Measurements from ENCODE around the gene HPN.

HPN gene

GRCh38 chr19:35039881-35040825 is 1.4 kb upstream of the HPN start:
- Histone ChIP-seq H3K9me3 (ENCODE audit: low read length) (no peaks in the 10 kb centered on the region), H3K4me3 (ENCODE audit: low read depth in 1 of 2, low read length in 2 of 2) (no peak overlapping the region), H3K27ac (ENCODE audit: low read depth, low read length) (peak overlapping the region; percentile 43), H3K36me3 (ENCODE audit: insufficient read depth, low read length) (no peaks in the 10 kb centered on the region), H3K4me1 (ENCODE audit: insufficient read depth, low read length) (peaks cover 14% of the 10 kb centered on the region), H3K27me3 (ENCODE audit: control insufficient read depth in 1 of 2, insufficient read depth in 2 of 2, low read length in 2 of 2) (peaks cover 0 to 28% of the 10 kb centered on the region in 2 donors), H3K9ac (ENCODE audit: low read length) (no peak overlapping the region)

- H3K36me3 ChIP-seq (ENCODE audit: insufficient read depth, low read length), result no peaks in the 10 kb centered on the region
- peaks cover 0 to 28% of the 10 kb centered on the region in 2 donors for H3K27me3 ChIP-seq (ENCODE audit: control insufficient read depth in 1 of 2, insufficient read depth in 2 of 2, low read length in 2 of 2)
- no peak overlapping the region for H3K27ac ChIP-seq (ENCODE audit: low read depth, low read length)
- peaks cover 14% of the 10 kb centered on the region for H3K4me1 ChIP-seq (ENCODE audit: insufficient read depth, low read length)
- no peak overlapping the region for H3K4me3 ChIP-seq (ENCODE audit: low read depth in 1 of 2, low read length in 2 of 2)
- H3K9me3 ChIP-seq (ENCODE audit: low read length), result no peaks in the 10 kb centered on the region
- H3K9ac ChIP-seq (ENCODE audit: low read length), result no peak overlapping the region
These were observed 534 bp upstream of the HPN start for GRCh38 chr19:35040826-35041547.

- no peaks in the 10 kb centered on the region for H3K36me3 ChIP-seq (ENCODE audit: insufficient read depth, low read length)
- no peaks in the 10 kb centered on the region for H3K9me3 ChIP-seq (ENCODE audit: low read length)
- no peak overlapping the region for H3K4me3 ChIP-seq (ENCODE audit: low read depth in 1 of 2, low read length in 2 of 2)
- H3K4me1 ChIP-seq (ENCODE audit: insufficient read depth, low read length), result peaks cover 14% of the 10 kb centered on the region
- no peak overlapping the region for H3K9ac ChIP-seq (ENCODE audit: low read length)
- peaks cover 0 to 28% of the 10 kb centered on the region in 2 donors for H3K27me3 ChIP-seq (ENCODE audit: control insufficient read depth in 1 of 2, insufficient read depth in 2 of 2, low read length in 2 of 2)
- H3K27ac ChIP-seq (ENCODE audit: low read depth, low read length), result no peak overlapping the region
These were observed 672 bp downstream of the HPN start for GRCh38 chr19:35042056-35042730.

- Histone ChIP-seq H3K27ac (ENCODE audit: low read depth, low read length) (no peak overlapping the region), H3K9me3 (ENCODE audit: low read length) (no peaks in the 10 kb centered on the region), H3K4me1 (ENCODE audit: insufficient read depth, low read length) (peaks cover 14% of the 10 kb centered on the region), H3K4me3 (ENCODE audit: low read depth in 1 of 2, low read length in 2 of 2) (no peak overlapping the region), H3K36me3 (ENCODE audit: insufficient read depth, low read length) (no peaks in the 10 kb centered on the region), H3K27me3 (ENCODE audit: control insufficient read depth in 1 of 2, insufficient read depth in 2 of 2, low read length in 2 of 2) (peaks cover 0 to 28% of the 10 kb centered on the region in 2 donors), H3K9ac (ENCODE audit: low read length) (no peak overlapping the region)
These were observed 1.6 kb downstream of the HPN start for GRCh38 chr19:35042954-35043604.

- Histone ChIP-seq H3K27me3 (ENCODE audit: control insufficient read depth in 1 of 2, insufficient read depth in 2 of 2, low read length in 2 of 2) (peaks cover 0 to 28% of the 10 kb centered on the region in 2 donors), H3K9me3 (ENCODE audit: low read length) (no peaks in the 10 kb centered on the region), H3K4me3 (ENCODE audit: low read depth in 1 of 2, low read length in 2 of 2) (no peak overlapping the region), H3K27ac (ENCODE audit: low read depth, low read length) (no peak overlapping the region), H3K4me1 (ENCODE audit: insufficient read depth, low read length) (peaks cover 14% of the 10 kb centered on the region), H3K36me3 (ENCODE audit: insufficient read depth, low read length) (no peaks in the 10 kb centered on the region), H3K9ac (ENCODE audit: low read length) (no peak overlapping the region)
These were observed 2.4 kb downstream of the HPN start for GRCh38 chr19:35043906-35044305.

GRCh38 chr19:35044317-35045117 is 3.0 kb downstream of the HPN start:
- Histone ChIP-seq H3K4me1 (ENCODE audit: insufficient read depth, low read length) (peaks cover 14% of the 10 kb centered on the region), H3K9ac (ENCODE audit: low read length) (no peak overlapping the region), H3K36me3 (ENCODE audit: insufficient read depth, low read length) (no peaks in the 10 kb centered on the region), H3K9me3 (ENCODE audit: low read length) (no peaks in the 10 kb centered on the region), H3K4me3 (ENCODE audit: low read depth in 1 of 2, low read length in 2 of 2) (no peak overlapping the region), H3K27me3 (ENCODE audit: control insufficient read depth in 1 of 2, insufficient read depth in 2 of 2, low read length in 2 of 2) (peaks cover 0 to 22% of the 10 kb centered on the region in 2 donors), H3K27ac (ENCODE audit: low read depth, low read length) (no peak overlapping the region)

GRCh38 chr19:35045667-35046300 is 4.3 kb downstream of the HPN start:
- Histone ChIP-seq H3K36me3 (ENCODE audit: insufficient read depth, low read length) (no peaks in the 10 kb centered on the region), H3K9ac (ENCODE audit: low read length) (no peak overlapping the region), H3K27me3 (ENCODE audit: control insufficient read depth in 1 of 2, insufficient read depth in 2 of 2, low read length in 2 of 2) (peaks cover 0 to 9% of the 10 kb centered on the region in 2 donors)

GRCh38 chr19:35046461-35046860 is 4.9 kb downstream of the HPN start:
- Histone ChIP-seq H3K27ac (ENCODE audit: low read depth, low read length) (no peak overlapping the region), H3K27me3 (ENCODE audit: control insufficient read depth in 1 of 2, insufficient read depth in 2 of 2, low read length in 2 of 2) (peaks cover 0 to 3% of the 10 kb centered on the region in 2 donors), H3K9me3 (ENCODE audit: low read length) (no peaks in the 10 kb centered on the region), H3K4me1 (ENCODE audit: insufficient read depth, low read length) (peaks cover 5% of the 10 kb centered on the region), H3K36me3 (ENCODE audit: insufficient read depth, low read length) (no peaks in the 10 kb centered on the region), H3K9ac (ENCODE audit: low read length) (no peak overlapping the region), H3K4me3 (ENCODE audit: low read depth in 1 of 2, low read length in 2 of 2) (no peak overlapping the region)

More at GRCh38 chr19:35045667-35046300, 4.3 kb downstream of the HPN start:
- Histone ChIP-seq H3K27ac (ENCODE audit: low read depth, low read length) (no peak overlapping the region), H3K4me1 (ENCODE audit: insufficient read depth, low read length) (peaks cover 9% of the 10 kb centered on the region), H3K9me3 (ENCODE audit: low read length) (no peaks in the 10 kb centered on the region), H3K4me3 (ENCODE audit: low read depth in 1 of 2, low read length in 2 of 2) (no peak overlapping the region)

GRCh38 chr19:35048911-35049411 is 7.4 kb downstream of the HPN start:
- no peak overlapping the region for H3K4me3 ChIP-seq (ENCODE audit: low read depth in 1 of 2, low read length in 2 of 2)
- H3K36me3 ChIP-seq (ENCODE audit: insufficient read depth, low read length), result no peaks in the 10 kb centered on the region
- no peaks in the 10 kb centered on the region for H3K27me3 ChIP-seq (ENCODE audit: control insufficient read depth in 1 of 2, insufficient read depth in 2 of 2, low read length in 2 of 2)
- no peak overlapping the region for H3K9ac ChIP-seq (ENCODE audit: low read length)
- peaks cover 5% of the 10 kb centered on the region for H3K4me1 ChIP-seq (ENCODE audit: insufficient read depth, low read length)
- H3K9me3 ChIP-seq (ENCODE audit: low read length), result no peaks in the 10 kb centered on the region
- H3K27ac ChIP-seq (ENCODE audit: low read depth, low read length), result no peak overlapping the region

- H3K9me3 ChIP-seq (ENCODE audit: low read length), result no peaks in the 10 kb centered on the region
- no peak overlapping the region for H3K4me3 ChIP-seq (ENCODE audit: low read depth in 1 of 2, low read length in 2 of 2)
- H3K9ac ChIP-seq (ENCODE audit: low read length), result no peak overlapping the region
- no peaks in the 10 kb centered on the region for H3K36me3 ChIP-seq (ENCODE audit: insufficient read depth, low read length)
- no peak overlapping the region for H3K27ac ChIP-seq (ENCODE audit: low read depth, low read length)
- peaks cover 2% of the 10 kb centered on the region for H3K4me1 ChIP-seq (ENCODE audit: insufficient read depth, low read length)
- no peaks in the 10 kb centered on the region for H3K27me3 ChIP-seq (ENCODE audit: control insufficient read depth in 1 of 2, insufficient read depth in 2 of 2, low read length in 2 of 2)
These were observed 7.9 kb downstream of the HPN start for GRCh38 chr19:35049456-35049855.
